H1 (cell line): Measurements from ENCODE around the gene ZNF189. TPM values are rescaled to one million over a fixed set of nuclear protein-coding genes. Genes with fewer than 3 reads are reported as not detected.

ENCODE experiments used
- CTCF ChIA-PET: fragments of 300-600 bp; sonication (Branson Sonifier 250); formaldehyde crosslinking; loops from one replicate; lab custom pipeline; 2021; ENCODE audit not compliant: partially characterized antibody; lab: Charles Lee
- POLR2A ChIA-PET: fragments of 300-600 bp; sonication (Branson Sonifier 250); formaldehyde crosslinking; loops from one replicate; lab custom pipeline; 2021; ENCODE audit warnings: inconsistent platforms; ENCODE audit not compliant: partially characterized antibody; lab: Charles Lee
- DNase-seq, 2 experiments: peaks; one replicate each; pipeline versions ENCODE4 v3.0.0 to v3.0.0-alpha.2; 2010 to 2022; ENCODE audit warnings: low spot score in 2 of 2, low read depth in 1 of 2, mixed read lengths in 1 of 2
- FAIRE-seq: peaks from 2 replicates; lab custom pipeline; 2011; peaks lifted over from hg19 to GRCh38; lab: Jason Lieb, UNC
- H2AFZ ChIP-seq: 2 replicates; pipeline ENCODE4 v1.8.1; 2012; ENCODE audit warnings: low read length, inconsistent platforms
- H2AK5ac ChIP-seq: 2 replicates; pipeline ENCODE4 v1.6.1; 2013; ENCODE audit warnings: low read depth, low read length
- H2BK120ac ChIP-seq: replicated peaks from 2 replicates; pipeline ENCODE3; 2013; ENCODE audit warnings: low read depth, low read length, inconsistent platforms
- H2BK12ac ChIP-seq: 2 replicates; pipeline ENCODE4 v1.6.1; 2013; ENCODE audit warnings: low read depth, low read length
- H2BK15ac ChIP-seq: 2 replicates; pipeline ENCODE4 v1.6.1; 2013; ENCODE audit warnings: low read length
- H2BK20ac ChIP-seq: 2 replicates; pipeline ENCODE4 v1.6.1; 2013; ENCODE audit warnings: low read length
- H2BK5ac ChIP-seq: 2 replicates; pipeline ENCODE4 v1.6.1; 2013; ENCODE audit warnings: low read depth, low read length
- H3K14ac ChIP-seq: 2 replicates; pipeline ENCODE4 v1.6.1; 2013; ENCODE audit warnings: inconsistent platforms; ENCODE audit not compliant: insufficient read length
- H3K18ac ChIP-seq: 2 replicates; pipeline ENCODE4 v1.6.1; 2013; ENCODE audit warnings: low read length; ENCODE audit errors: extremely low read depth
- H3K23ac ChIP-seq: 2 replicates; pipeline ENCODE4 v1.6.1; 2013; ENCODE audit warnings: inconsistent platforms; ENCODE audit not compliant: insufficient read length
- H3K23me2 ChIP-seq: 2 replicates; pipeline ENCODE4 v1.6.1; 2013; ENCODE audit warnings: low read depth, low read length
- H3K27ac ChIP-seq: 2 replicates; pipeline ENCODE4 v1.6.1; 2011; ENCODE audit warnings: low read depth, low read length, inconsistent platforms
- H3K27me3 ChIP-seq, 4 experiments: replicated peaks in 1 of 4; 1 replicate in 1 of 4; 2 replicates in 3 of 4; pipeline versions ENCODE4 v1.6.1 to v1.8.1; 2011 to 2013; ENCODE audit warnings: low read length in 3 of 4, mild to moderate bottlenecking in 3 of 4, inconsistent platforms in 2 of 4, mixed read lengths in 2 of 4, moderate library complexity in 1 of 4; ENCODE audit not compliant: control insufficient read depth in 3 of 4, insufficient read depth in 3 of 4; ENCODE audit errors: extremely low read depth in 1 of 4
- H3K36me3 ChIP-seq, 4 experiments: 2 replicates each; pipeline versions ENCODE4 v1.6.1 to v1.8.1; 2011 to 2013; ENCODE audit warnings: mild to moderate bottlenecking in 4 of 4, low read length in 3 of 4, moderate library complexity in 2 of 4, control low read depth in 1 of 4, inconsistent platforms in 1 of 4; ENCODE audit not compliant: insufficient read depth in 4 of 4, control insufficient read depth in 2 of 4
- H3K4ac ChIP-seq: replicated peaks from 2 replicates; pipeline ENCODE3; 2013; ENCODE audit warnings: low read length, low read depth, mixed read lengths, inconsistent platforms; ENCODE audit not compliant: insufficient read length
- H3K4me1 ChIP-seq, 4 experiments: replicated peaks in 1 of 4; 1 replicate in 1 of 4; 2 replicates in 3 of 4; pipeline versions ENCODE4 v1.6.1 to v1.8.1; 2011 to 2013; ENCODE audit warnings: low read length in 3 of 4, inconsistent platforms in 2 of 4, mixed read lengths in 1 of 4; ENCODE audit not compliant: insufficient read depth in 4 of 4, control insufficient read depth in 3 of 4
- H3K4me2 ChIP-seq, 2 experiments: 2 replicates each; pipeline versions ENCODE4 v1.6.1 to v1.8.1; 2011 to 2013; ENCODE audit warnings: low read depth in 2 of 2, low read length in 2 of 2, control low read depth in 1 of 2, inconsistent platforms in 1 of 2, mild to moderate bottlenecking in 1 of 2; ENCODE audit not compliant: insufficient read depth in 1 of 2
- H3K4me3 ChIP-seq, 4 experiments: fragments of 200-600, 300-600 bp in 1 of 4; sonication (generic), shearing (Covaris generic), sonication (Bioruptor Twin) in 1 of 4; 2 replicates each; pipeline versions ENCODE4 v1.5.1 to v1.8.1; 2011 to 2016; ENCODE audit warnings: low read length in 4 of 4, low read depth in 3 of 4, control low read depth in 2 of 4, inconsistent platforms in 2 of 4, mild to moderate bottlenecking in 2 of 4, mixed read lengths in 1 of 4, moderate library complexity in 1 of 4; ENCODE audit not compliant: insufficient read depth in 2 of 4; ENCODE audit errors: extremely low read depth in 1 of 4
- H3K56ac ChIP-seq: replicated peaks from 2 replicates; pipeline ENCODE3; 2013; ENCODE audit warnings: low read depth, mild to moderate bottlenecking, mixed read lengths, low read length, inconsistent platforms; ENCODE audit not compliant: insufficient read length
- H3K79me1 ChIP-seq: 2 replicates; pipeline ENCODE4 v1.6.1; 2013; ENCODE audit warnings: low read depth, low read length, control low read depth
- H3K79me2 ChIP-seq, 2 experiments: 2 replicates each; pipeline versions ENCODE4 v1.6.1 to v1.8.1; 2012 to 2013; ENCODE audit warnings: low read length in 2 of 2, mild to moderate bottlenecking in 2 of 2, inconsistent platforms in 1 of 2; ENCODE audit not compliant: insufficient read depth in 2 of 2, control insufficient read depth in 1 of 2
- H3K9ac ChIP-seq, 4 experiments: replicated peaks in 1 of 4; 1 replicate in 1 of 4; 2 replicates in 3 of 4; pipeline versions ENCODE4 v1.6.1 to v1.8.1; 2011 to 2013; ENCODE audit warnings: low read depth in 3 of 4, low read length in 3 of 4, control low read depth in 2 of 4, mild to moderate bottlenecking in 2 of 4, moderate library complexity in 2 of 4, inconsistent platforms in 1 of 4; ENCODE audit errors: extremely low read depth in 1 of 4
- H3K9me3 ChIP-seq, 2 experiments: 2 replicates each; pipeline versions ENCODE4 v1.6.1 to v1.8.1; 2012 to 2013; ENCODE audit warnings: mild to moderate bottlenecking in 2 of 2, moderate library complexity in 2 of 2, control low read depth in 1 of 2, inconsistent platforms in 1 of 2, low read depth in 1 of 2, low read length in 1 of 2, mixed read lengths in 1 of 2; ENCODE audit not compliant: insufficient read depth in 2 of 2
- H4K20me1 ChIP-seq, 2 experiments: replicated peaks in 1 of 2; 2 replicates each; pipeline versions ENCODE3 to v1.8.1; 2011 to 2013; ENCODE audit warnings: inconsistent platforms in 2 of 2, low read length in 2 of 2, mild to moderate bottlenecking in 1 of 2; ENCODE audit not compliant: insufficient read depth in 2 of 2, control insufficient read depth in 1 of 2
- H4K5ac ChIP-seq: 2 replicates; pipeline ENCODE4 v1.6.1; 2013; ENCODE audit warnings: low read length, low read depth, mixed read lengths, inconsistent platforms; ENCODE audit not compliant: insufficient read length
- H4K8ac ChIP-seq: 2 replicates; pipeline ENCODE4 v1.8.0; 2013; ENCODE audit warnings: mild to moderate bottlenecking, moderate library complexity, low read length, inconsistent platforms; ENCODE audit not compliant: insufficient read depth; ENCODE audit errors: extremely low read depth
- H4K91ac ChIP-seq: replicated peaks from 2 replicates; pipeline ENCODE3; 2013; ENCODE audit warnings: low read length, mixed read lengths, inconsistent platforms; ENCODE audit not compliant: insufficient read length
- BRCA1 ChIP-seq: IDR thresholded peaks from 2 replicates; pipeline ENCODE4 v1.6.1; 2012; ENCODE audit warnings: low read depth, low read length, improper control_type of control experiment
- CHD2 ChIP-seq: IDR thresholded peaks from 2 replicates; pipeline ENCODE4 v1.6.1; 2012; ENCODE audit warnings: low read length, improper control_type of control experiment
- GABPA ChIP-seq: IDR thresholded peaks from 2 replicates; pipeline ENCODE4 v1.6.1; 2011; ENCODE audit warnings: mild to moderate bottlenecking, low read length, moderate library complexity, borderline replicate concordance; ENCODE audit not compliant: insufficient read depth
- HDAC6 ChIP-seq: IDR thresholded peaks from one replicate; pipeline ENCODE4 v1.7.1; 2012; ENCODE audit warnings: low read depth, mild to moderate bottlenecking, inconsistent platforms, low read length, moderate library complexity
- NANOG ChIP-seq: IDR thresholded peaks from 2 replicates; pipeline ENCODE4 v1.6.1; 2011; ENCODE audit warnings: low read length, low read depth, mild to moderate bottlenecking, inconsistent platforms; ENCODE audit not compliant: insufficient read depth, poor library complexity, severe bottlenecking
- RFX5 ChIP-seq: IDR thresholded peaks from 2 replicates; pipeline ENCODE4 v1.6.1; 2011; ENCODE audit warnings: low read depth, low read length, improper control_type of control experiment, borderline replicate concordance
- SIN3A ChIP-seq, 2 experiments: IDR thresholded peaks in 1 of 2; conservative IDR thresholded peaks in 1 of 2; 2 replicates each; pipeline ENCODE4 v1.6.1; 2011 to 2012; ENCODE audit warnings: low read length in 2 of 2, improper control_type of control experiment in 1 of 2, low read depth in 1 of 2, mild to moderate bottlenecking in 1 of 2
- SRF ChIP-seq: IDR thresholded peaks from 2 replicates; pipeline ENCODE4 v1.6.1; 2011; ENCODE audit warnings: mild to moderate bottlenecking, low read depth, low read length, moderate library complexity
- SUZ12 ChIP-seq: fragments of 200-600 bp; sonication (generic); IDR thresholded peaks from 2 replicates; pipeline ENCODE4 v1.6.1; 2012; ENCODE audit warnings: mild to moderate bottlenecking, inconsistent platforms, low read length, moderate library complexity, mixed read lengths
- TAF1 ChIP-seq: IDR thresholded peaks from 2 replicates; pipeline ENCODE4 v1.6.1; 2011; ENCODE audit warnings: mild to moderate bottlenecking, low read depth, low read length
- TAF7 ChIP-seq: optimal IDR thresholded peaks from 2 replicates; pipeline ENCODE3; 2011; ENCODE audit warnings: low read depth, mild to moderate bottlenecking, inconsistent platforms, low read length, moderate library complexity, borderline replicate concordance
- polyA plus RNA-seq, 7 experiments: library from polyadenylated mRNA; depleted of rRNA in 3 of 7; stranded (reverse) in 5 of 7; unstranded in 2 of 7; fragments of >200 nt in 5 of 7; fragments of 200-250 nt in 2 of 7; gene quantifications; 1 replicate in 5 of 7; 2 replicates in 1 of 7; 4 replicates in 1 of 7; pipeline versions ENCODE4 v1.2.1 to v1.2.3, GENCODE V29; 2011 to 2013; ENCODE audit warnings: missing spikeins in 2 of 7, mixed read lengths in 2 of 7
- total RNA-seq: library from RNA; stranded (reverse); fragmentation: NEBNext Ultra II Directional; extraction: Animal tissue kit (Norgen Biotek cat#: 25700); gene quantifications from 2 replicates; pipeline ENCODE4 v1.2.1, GENCODE V29; 2021
- TF ChIP-seq, protein P1 (sequence below), 3 experiments: IDR thresholded peaks; 1 replicate in 2 of 3; 2 replicates in 1 of 3; pipeline versions ENCODE4 v1.5.1 to v1.6.1; 2011; ENCODE audit warnings: low read length in 3 of 3, mild to moderate bottlenecking in 3 of 3, inconsistent platforms in 2 of 3, low read depth in 1 of 3, moderate library complexity in 1 of 3; ENCODE audit not compliant: insufficient read depth in 1 of 3; ENCODE audit errors: control extremely low read depth in 1 of 3

Gene ZNF189
- total and polyA plus RNA-seq, 2 of the 8 experiments (the other 6 are each of a cell fraction or from before 2014, with no cell fraction given) = 1.9 to 12.3 TPM

DNA sequence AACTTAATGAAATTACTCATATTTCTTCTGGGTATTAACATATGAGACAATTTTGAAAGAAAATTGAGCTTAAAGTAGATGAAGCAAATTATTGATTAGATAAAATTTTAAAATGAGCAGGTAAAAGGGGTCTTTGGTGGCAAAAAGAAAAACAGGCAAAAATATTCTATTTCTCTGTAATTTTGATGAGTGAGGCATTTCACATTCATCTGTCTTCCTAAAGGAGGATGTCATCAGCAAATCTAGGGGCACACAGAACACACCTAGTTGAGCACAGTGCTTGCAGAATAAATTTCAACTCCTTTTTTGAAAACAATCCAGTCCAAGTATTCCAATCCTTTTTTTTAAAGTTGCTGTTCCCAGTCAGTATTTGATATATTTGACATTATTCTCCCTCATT, 16.2 kb downstream of the ZNF189 start:
- H4K8ac ChIP-seq = no peak overlapping the region
- no peak overlapping the region for H3K14ac ChIP-seq
- no peak overlapping the region for H2BK120ac ChIP-seq
- no peak overlapping the region for H3K4me3 ChIP-seq
- no peaks in the 10 kb centered on the region for H3K27me3 ChIP-seq
- H3K23me2 ChIP-seq = no peaks in the 10 kb centered on the region; the same call in 1 of the 2 replicates
- no peak overlapping the region for H2AK5ac ChIP-seq
- no peak overlapping the region for H3K27ac ChIP-seq
- H4K20me1 ChIP-seq = no peaks in the 10 kb centered on the region
- H3K9me3 ChIP-seq = peaks cover 16% of the 10 kb centered on the region in 2 experiments; a peak in 3 of 4 replicates
- no peak overlapping the region for H3K4me2 ChIP-seq
- no peak for FAIRE-seq
- peaks cover 0 to 8% (median under 1%) of the 10 kb centered on the region in 4 experiments; a peak in 2 of 8 replicates for H3K36me3 ChIP-seq
- H2BK15ac ChIP-seq = no peak overlapping the region
- H3K18ac ChIP-seq = no peak overlapping the region
- no peak overlapping the region for H4K5ac ChIP-seq
- H3K23ac ChIP-seq = no peak overlapping the region
- H2BK5ac ChIP-seq = no peak overlapping the region
- no peak overlapping the region for H3K9ac ChIP-seq
- H2BK20ac ChIP-seq = no peak overlapping the region
- ChIA-PET POLR2A (interaction anchor here (1.8 kb wide), 1 partner anchor 17 kb away, joined by 4 read pairs; the partner anchor contains the start of genes MRPL50 and ZNF189), CTCF (interaction anchor here (0.8 kb wide), 1 partner anchor 44 kb away, joined by 3 read pairs; no protein-coding TSS in a partner anchor)
- no peak overlapping the region for H3K4ac ChIP-seq
- no peak overlapping the region for H4K91ac ChIP-seq
- no peaks in the 10 kb centered on the region for H3K79me2 ChIP-seq
- H2AFZ ChIP-seq = no peak overlapping the region
- no peak overlapping the region for H2BK12ac ChIP-seq
- no peaks in the 10 kb centered on the region for H3K4me1 ChIP-seq
- H3K79me1 ChIP-seq = no peaks in the 10 kb centered on the region
- DNase-seq = no peak
- H3K56ac ChIP-seq = no peak overlapping the region
- no peak for TF ChIP-seq TAF1
- no peak for TF ChIP-seq SUZ12
- TF ChIP-seq SRF = no peak
- TF ChIP-seq SIN3A (conservative IDR thresholded peaks at IDR 0.05 in 1 of 2, IDR thresholded peaks at IDR 0.05 in 1 of 2; ENCODE audit: low read depth in 1 of 2, low read length in 2 of 2) = no peak
- TF ChIP-seq TAF7 = no peak
- TF ChIP-seq GABPA = no peak
- no peak for TF ChIP-seq RFX5
- TF ChIP-seq, protein P1, sequence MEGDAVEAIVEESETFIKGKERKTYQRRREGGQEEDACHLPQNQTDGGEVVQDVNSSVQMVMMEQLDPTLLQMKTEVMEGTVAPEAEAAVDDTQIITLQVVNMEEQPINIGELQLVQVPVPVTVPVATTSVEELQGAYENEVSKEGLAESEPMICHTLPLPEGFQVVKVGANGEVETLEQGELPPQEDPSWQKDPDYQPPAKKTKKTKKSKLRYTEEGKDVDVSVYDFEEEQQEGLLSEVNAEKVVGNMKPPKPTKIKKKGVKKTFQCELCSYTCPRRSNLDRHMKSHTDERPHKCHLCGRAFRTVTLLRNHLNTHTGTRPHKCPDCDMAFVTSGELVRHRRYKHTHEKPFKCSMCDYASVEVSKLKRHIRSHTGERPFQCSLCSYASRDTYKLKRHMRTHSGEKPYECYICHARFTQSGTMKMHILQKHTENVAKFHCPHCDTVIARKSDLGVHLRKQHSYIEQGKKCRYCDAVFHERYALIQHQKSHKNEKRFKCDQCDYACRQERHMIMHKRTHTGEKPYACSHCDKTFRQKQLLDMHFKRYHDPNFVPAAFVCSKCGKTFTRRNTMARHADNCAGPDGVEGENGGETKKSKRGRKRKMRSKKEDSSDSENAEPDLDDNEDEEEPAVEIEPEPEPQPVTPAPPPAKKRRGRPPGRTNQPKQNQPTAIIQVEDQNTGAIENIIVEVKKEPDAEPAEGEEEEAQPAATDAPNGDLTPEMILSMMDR (IDR thresholded peaks at IDR 0.05; ENCODE audit: control extremely low read depth in 1 of 3, insufficient read depth in 1 of 3, low read depth in 1 of 3, low read length in 3 of 3) = no peak
- TF ChIP-seq HDAC6 = no peak
- no peak for TF ChIP-seq BRCA1
- TF ChIP-seq CHD2 = no peak
- TF ChIP-seq NANOG = no peak
